Esophagus squamous epithelium (tissue), 4 donors: ENCODE measurements around the gene DNAAF5.

ENCODE experiments used
- POLR2A ChIP-seq, 4 donors: fragments of 450-650 bp; IDR thresholded peaks; one replicate each; pipeline ENCODE4 v1.6.1; 2017; ENCODE audit warnings: antibody characterized with exemption in 4 of 4, mild to moderate bottlenecking in 4 of 4, moderate library complexity in 3 of 4
- TF ChIP-seq, protein P1 (sequence below), 6 experiments: fragments of 450-650 bp in 4 of 6; fragments of 200-600 bp in 2 of 6; sonication (generic) in 2 of 6; IDR thresholded peaks; one replicate each; pipeline ENCODE4 v1.5.1; 2016 to 2019; ENCODE audit warnings: antibody characterized with exemption in 6 of 6, mild to moderate bottlenecking in 4 of 6, moderate library complexity in 4 of 6

DNA sequence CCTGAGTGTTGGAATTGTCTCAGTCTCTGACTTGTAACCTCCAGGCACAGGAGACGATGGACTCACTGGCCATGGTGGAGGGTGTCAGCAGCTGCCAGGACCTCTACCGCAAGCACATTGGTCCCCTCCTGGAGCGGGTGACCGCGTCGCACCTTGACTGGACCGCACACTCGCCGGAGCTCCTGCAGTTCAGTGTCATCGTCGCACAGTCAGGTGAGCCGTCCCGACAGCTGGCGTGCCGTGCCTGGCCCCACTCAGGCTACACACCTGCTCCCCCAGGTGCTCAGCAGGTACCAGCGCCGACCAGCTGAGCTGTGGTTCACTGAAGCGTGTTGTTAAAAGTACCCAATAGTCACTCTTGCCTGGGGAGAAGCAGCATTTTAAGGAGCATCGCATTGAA lies 37.3 kb downstream of the DNAAF5 start:
- no peak for TF ChIP-seq POLR2A (IDR thresholded peaks at IDR 0.05)
- TF ChIP-seq, protein P1, sequence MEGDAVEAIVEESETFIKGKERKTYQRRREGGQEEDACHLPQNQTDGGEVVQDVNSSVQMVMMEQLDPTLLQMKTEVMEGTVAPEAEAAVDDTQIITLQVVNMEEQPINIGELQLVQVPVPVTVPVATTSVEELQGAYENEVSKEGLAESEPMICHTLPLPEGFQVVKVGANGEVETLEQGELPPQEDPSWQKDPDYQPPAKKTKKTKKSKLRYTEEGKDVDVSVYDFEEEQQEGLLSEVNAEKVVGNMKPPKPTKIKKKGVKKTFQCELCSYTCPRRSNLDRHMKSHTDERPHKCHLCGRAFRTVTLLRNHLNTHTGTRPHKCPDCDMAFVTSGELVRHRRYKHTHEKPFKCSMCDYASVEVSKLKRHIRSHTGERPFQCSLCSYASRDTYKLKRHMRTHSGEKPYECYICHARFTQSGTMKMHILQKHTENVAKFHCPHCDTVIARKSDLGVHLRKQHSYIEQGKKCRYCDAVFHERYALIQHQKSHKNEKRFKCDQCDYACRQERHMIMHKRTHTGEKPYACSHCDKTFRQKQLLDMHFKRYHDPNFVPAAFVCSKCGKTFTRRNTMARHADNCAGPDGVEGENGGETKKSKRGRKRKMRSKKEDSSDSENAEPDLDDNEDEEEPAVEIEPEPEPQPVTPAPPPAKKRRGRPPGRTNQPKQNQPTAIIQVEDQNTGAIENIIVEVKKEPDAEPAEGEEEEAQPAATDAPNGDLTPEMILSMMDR (IDR thresholded peaks at IDR 0.05): no peak
